ENCODE results near the gene SLC39A11.
"Not testable (repeated sequence)": the region's sequence is repeated elsewhere in the genome, so short reads cannot be mapped to it uniquely, and the experiment has no call there.

The SLC39A11 gene

DNA sequence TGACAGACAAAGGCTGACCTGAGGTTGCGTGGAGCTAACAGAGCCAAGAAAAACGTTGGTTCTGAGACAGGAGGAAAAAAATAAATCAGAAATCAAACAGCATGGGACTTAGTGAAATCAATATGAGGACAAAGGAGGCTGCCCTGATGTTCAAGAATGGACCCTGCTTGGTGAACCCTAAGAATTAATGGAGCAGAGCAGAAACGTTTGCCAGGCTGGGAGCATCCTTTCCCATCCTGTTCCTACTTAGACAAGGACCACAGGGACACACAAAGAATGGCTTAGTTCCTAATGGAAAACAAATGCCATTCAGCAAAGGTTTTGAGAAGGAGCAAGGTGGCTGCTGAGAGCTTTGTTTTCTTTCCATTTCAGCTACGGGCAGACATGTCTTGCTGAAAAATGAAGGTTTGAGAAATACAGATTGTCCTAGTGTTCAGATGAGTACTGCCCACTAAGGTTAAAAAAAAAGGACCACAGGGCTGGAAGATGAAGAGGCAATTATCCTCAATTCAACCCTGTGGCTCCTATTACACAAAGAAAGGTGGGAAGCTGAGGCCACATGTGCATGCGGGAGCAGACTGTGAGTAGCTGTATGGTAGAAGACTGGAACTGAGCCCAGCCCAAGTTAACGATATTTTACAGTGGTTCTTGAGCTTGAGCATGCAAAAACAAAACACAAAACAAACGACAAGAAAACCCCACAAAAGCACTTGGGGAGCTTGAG lies 230.1 kb downstream of the SLC39A11 start:
- DNase-seq: no peak

- no peak for DNase-seq
Measured at GRCh38 chr17:72861811-72862210, 230.7 kb downstream of the SLC39A11 start.

DNA sequence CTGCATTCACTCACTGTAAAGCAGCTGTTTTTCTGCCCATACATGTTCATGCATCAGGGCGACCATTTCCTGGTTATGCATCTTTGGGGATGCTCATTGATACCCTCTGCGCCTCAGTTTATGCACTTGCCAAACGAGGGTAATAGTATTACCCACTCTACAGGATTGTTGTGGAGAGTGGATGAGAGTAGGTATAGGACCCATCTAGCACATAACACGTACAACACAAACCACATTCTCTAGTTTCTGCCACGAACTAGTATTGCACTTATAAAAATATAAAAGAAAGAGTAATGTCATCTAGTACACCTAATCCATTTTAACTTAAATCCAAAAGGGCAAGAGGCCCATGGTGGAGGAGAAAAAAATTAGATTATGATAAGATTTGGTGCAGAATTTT lies 231.7 kb downstream of the SLC39A11 start:
- DNase-seq: no peak

GRCh38 chr17:72858826-72859495 lies 233.5 kb downstream of the SLC39A11 start:
- no peak for DNase-seq

DNA sequence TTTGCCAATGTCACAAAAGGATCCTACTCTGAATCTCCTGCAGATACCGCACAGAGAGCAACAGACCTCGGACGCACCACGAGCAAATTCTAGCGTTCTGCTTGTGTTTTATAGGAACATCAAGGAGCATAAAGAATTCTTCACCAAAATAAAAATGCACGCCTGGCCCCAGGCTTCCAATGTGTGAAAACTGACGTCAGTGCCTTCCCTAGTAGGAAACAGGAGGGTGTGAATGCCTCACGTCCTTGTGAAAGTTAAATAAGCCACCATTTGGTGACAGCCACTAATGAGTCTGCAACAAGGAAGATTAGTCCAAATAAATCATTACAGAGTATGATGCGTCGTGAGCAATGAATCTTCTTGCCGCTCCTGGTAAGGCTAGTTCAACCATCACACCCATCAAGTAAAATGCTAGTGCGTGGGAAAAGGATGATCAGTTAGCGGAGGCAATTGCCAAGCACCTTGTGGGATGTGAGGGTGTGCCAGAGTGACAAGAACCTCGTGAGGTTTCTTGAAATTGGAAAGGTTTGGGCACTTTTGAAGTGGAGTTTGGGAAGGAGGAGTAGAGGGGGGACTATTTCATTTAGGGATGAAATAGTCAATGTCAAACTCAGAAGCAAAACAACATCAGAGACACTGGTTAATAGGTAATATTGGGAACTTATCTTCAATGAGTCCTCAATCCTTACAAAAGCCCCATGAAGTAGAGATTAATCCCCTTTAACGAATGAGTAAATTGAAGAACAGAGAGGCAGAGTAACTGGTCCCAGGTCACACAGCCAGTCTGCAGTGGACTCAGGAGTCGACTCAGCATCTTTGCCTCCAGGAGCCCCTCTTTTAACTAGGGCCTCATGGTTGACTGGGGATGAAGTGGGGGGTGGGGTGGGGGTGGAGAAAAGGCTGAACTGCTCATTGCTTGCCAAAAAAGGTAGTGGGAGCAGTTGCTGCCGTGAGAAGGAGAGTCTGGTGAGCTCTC lies 238.8 kb downstream of the SLC39A11 start:
- no peak for DNase-seq

DNA sequence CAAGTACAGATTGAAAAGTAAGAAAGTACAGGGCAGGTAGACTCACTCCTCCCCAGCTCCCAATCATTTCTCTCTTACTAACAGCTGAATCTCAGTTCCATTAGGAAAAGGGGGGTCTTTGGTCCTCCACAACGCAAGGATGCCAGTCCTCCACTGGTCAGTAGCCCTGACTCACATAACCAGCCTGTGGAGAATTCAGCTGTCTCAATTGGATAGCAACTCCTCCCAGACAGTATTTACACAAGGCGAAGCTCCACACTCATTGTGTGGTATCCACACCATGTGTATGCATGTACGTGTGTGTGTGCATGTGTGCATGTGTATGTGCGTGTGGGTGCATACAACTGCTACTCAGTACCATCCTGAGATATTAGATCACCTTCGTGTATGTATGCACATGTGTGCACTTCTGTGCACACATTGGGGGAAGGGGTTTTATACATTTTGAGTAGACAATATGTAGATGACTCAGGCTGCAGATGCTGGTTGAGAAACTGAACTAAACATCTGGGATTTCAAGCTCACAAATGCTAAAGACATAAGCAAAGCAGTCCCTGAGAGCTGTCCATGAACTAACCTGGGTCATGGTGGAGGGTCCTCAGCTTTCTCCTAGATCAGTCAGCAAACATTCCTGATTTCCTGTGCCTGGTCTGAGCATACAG lies 240.1 kb downstream of the SLC39A11 start:
- DNase-seq: no peak

DNA sequence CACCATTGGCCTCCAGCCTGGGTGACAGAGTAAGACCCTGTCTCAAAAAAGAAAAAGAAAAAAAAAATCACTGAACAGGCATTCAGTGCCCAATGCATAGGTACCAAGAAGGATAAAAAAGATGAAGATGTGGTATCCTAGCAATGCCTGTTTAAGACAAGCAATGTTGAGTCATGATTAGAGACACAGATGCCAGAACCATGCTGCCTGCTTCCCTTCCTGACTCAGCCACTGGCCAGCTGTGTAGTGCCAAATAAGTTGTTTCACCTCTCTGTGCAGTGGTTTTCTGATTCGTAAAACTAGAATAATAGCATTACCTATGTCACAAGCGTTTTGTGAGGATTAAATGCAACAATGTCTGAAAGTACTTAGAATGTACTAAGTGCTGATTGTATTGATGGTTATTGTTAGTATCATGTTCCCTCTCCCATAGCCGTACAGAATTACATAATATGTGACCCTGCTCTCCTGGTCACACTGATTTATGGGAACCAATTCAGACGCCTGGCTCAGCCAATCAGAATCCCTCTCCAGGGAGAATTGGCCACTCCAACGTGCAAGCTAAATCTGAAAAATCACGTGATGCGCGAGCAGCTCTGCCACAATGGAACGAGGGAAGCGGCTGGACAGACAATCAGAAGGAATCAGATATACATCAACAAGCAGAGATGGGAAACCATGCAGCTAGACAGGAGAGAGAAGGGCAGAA lies 241.9 kb downstream of the SLC39A11 start:
- no peak for DNase-seq

DNA sequence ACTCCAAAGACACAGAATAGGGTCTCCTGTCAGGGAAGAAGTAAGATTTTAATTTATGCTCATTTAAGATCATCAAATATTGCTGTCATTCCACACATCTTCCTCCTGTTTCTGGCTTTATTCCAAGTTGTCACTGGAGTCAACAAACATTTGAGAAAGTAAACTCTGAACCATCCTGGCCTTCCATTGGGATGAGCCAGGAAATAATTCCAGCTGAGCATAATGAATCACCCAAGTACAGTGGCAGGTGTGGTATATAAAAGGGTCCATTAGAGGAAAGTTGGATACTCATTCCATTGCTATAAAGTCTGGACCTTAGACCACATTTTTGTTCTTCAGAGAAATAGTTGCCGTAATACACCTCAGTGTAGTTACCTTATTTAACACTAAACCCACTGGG lies 246.1 kb downstream of the SLC39A11 start:
- DNase-seq: no peak

GRCh38 chr17:72843591-72843990 lies 248.9 kb downstream of the SLC39A11 start:
- no peak for DNase-seq

DNA sequence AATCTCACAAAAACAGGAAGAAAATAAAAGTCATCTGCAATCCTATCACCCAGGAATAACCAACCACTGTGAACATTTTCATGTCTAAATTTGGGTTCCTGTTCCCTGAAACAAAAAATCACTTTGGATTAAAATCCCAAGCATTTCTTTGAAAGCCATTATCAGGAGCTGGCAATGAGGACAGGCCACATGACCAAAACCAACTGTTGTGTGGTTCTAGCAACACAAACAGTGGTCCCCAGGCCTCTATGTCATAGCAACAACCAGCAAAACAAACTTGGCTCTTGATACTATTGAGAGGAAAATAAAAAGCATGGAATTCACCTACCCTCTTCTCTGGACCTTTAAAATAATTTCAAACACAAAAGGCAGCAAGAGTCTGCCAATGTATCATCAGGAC lies 252.5 kb downstream of the SLC39A11 start:
- no peak for DNase-seq

- DNase-seq: no peak
Measured at GRCh38 chr17:72839131-72839725, 253.3 kb downstream of the SLC39A11 start.

DNA sequence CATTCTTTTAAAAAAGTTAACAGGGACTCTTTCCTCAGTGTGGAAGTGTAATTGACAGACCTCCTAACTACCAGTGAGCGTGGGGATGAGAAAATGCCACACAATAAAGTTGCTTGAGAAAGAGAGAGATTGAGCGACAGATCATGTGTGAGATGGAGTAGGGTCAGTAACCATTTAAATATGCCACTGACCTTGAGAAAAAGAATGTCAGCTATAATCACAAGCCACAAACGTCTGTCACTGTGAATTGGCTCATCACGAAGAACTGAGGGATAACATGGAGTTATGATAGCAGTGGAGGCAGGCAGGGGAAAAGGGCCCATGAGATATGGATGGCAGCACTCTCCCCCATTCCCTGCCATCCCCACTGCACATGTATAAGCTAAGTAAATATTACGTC lies 253.9 kb downstream of the SLC39A11 start:
- DNase-seq: no peak

DNA sequence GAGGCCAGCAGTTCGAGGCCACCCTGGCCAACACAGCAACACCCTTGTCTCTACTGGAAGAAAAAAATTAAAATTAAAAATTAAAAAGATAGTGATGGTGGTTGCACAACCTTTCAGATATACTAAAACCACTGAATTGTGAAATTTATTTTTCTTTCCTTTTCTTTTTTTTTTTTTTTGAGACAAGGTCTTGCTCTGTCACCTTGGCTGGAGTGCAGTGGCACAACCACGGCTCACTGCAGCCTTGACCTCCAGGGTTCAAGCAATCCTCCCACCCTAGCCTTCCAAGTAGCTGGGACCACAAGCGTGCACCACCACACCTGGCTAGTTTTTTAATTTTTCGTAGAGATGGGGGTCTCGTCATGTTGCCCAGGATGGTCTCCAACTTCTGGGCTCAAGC lies 254.4 kb downstream of the SLC39A11 start:
- DNase-seq: no peak

- DNase-seq: no peak
Measured at GRCh38 chr17:72837335-72837734, 255.2 kb downstream of the SLC39A11 start.

- no peak for DNase-seq
Measured at GRCh38 chr17:72833128-72833765, 259.2 kb downstream of the SLC39A11 start.

DNA sequence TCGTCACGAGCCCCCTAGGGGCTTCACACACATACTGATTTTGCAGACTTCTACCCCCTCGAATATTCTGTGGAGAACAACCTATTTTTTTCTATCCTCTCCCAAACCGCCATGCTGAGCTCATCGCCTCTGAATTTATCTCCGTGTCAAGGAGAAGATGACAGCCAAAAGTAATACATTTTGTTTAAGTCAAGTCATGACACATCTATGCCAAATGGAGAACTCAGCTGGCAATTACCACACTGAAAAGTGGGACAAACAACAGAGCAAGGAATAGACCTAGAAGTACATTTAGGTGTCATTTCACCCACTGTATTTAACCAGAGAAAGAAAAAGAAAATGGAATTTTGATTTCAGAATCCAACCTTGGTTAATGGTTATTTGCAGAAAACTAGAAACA lies 260.2 kb downstream of the SLC39A11 start:
- no peak for DNase-seq

GRCh38 chr17:72829883-72830282 lies 262.6 kb downstream of the SLC39A11 start:
- DNase-seq: no peak

GRCh38 chr17:72826602-72827001 lies 265.9 kb downstream of the SLC39A11 start:
- no peak for DNase-seq

- not testable (repeated sequence) for DNase-seq
Measured at GRCh38 chr17:72826059-72826458, 266.4 kb downstream of the SLC39A11 start.

GRCh38 chr17:72825218-72825617 lies 267.3 kb downstream of the SLC39A11 start:
- DNase-seq: no peak

DNA sequence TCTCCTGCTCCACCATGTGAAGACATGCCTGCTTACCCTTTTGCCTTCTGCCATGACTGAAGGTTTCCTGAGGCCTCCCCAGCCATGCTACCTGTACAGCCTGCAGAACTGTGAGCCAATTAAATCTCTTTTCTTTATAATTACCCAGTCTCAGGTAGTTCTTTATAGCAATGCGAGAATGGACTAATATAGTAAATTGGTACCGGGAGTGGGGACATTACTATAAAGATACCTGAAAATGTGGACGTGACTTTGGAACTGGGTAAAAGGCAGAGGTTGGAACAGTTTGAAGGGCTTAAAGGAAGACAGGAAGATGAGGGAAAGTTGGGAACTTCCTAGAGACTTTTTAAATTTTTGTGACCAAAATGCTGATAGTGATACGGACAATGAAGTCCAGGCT lies 268.2 kb downstream of the SLC39A11 start:
- not testable (repeated sequence) for DNase-seq

Data from NCI-H2029 treated with DMSO at 0.1 percent for 48 hours (cell line).